Activated naive CD4-positive, alpha-beta T cell treated with anti-CD3 and anti-CD28 coated beads, Interleukin-2, amount 10 ng/mL, durations not matched to agents 5 hours and 36 hours (primary cell): Measurements from ENCODE around the gene ST6GAL1. TPM values are rescaled to one million over a fixed set of nuclear protein-coding genes. Genes with fewer than 3 reads are reported as not detected.

Experiments used
- total RNA-seq, 2 experiments: library from RNA; stranded (reverse); gene quantifications; one replicate each; pipeline ENCODE4 v1.2.3, GENCODE V29; 2021

ST6GAL1 gene, protein sequence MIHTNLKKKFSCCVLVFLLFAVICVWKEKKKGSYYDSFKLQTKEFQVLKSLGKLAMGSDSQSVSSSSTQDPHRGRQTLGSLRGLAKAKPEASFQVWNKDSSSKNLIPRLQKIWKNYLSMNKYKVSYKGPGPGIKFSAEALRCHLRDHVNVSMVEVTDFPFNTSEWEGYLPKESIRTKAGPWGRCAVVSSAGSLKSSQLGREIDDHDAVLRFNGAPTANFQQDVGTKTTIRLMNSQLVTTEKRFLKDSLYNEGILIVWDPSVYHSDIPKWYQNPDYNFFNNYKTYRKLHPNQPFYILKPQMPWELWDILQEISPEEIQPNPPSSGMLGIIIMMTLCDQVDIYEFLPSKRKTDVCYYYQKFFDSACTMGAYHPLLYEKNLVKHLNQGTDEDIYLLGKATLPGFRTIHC
- total RNA-seq: 100 to 1,000 TPM; 153 TPM

DNA sequence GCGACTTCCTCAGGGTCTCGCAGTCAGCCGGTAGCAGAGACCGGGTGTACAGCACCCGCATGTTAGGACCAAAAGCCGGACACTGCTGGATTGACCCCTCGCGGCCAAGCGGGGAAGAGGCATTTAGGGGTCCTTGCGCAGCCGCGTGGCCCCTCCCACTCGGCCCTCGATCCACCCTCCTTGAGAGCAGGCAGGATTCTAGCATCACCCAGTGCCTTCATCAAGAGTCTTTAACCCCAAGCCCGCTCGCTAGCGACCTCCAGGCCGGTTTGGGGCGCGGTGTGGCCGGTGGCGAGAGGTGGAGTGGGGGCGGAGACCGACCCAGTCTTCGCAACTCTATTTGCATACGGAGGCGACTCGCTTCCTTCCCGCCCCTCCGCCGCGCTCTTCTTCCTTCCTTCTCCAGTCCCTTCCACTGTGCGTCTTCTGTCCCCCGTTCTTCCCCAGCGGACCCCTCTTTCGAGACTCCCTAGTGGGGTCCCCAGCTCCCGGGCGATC lies at the start of gene ST6GAL1:
Gene ST6GAL1 (plus strand): TSS at position 384 of the 498 bp plus-strand sequence. CDS start 112,178 bp downstream, outside the sequence.

Other genes with a start within 250 kb of the ST6GAL1 start
- not detected for gene KNG1, start 213.2 kb upstream of the ST6GAL1 start, total RNA-seq
- 100 to 1,000 TPM; 392 to 397 TPM for gene EIF4A2, start 146.9 kb upstream of the ST6GAL1 start, total RNA-seq
- gene RFC4, start 124.0 kb upstream of the ST6GAL1 start, total RNA-seq: 10 to 100 TPM; 54.7 to 58.5 TPM
- not detected for gene ADIPOQ, start 87.8 kb upstream of the ST6GAL1 start, total RNA-seq
- gene RPL39L, start 209.0 kb downstream of the ST6GAL1 start, total RNA-seq: 10 to 100 TPM; 12.6 to 13.4 TPM